Liver (tissue), 3 donors: ENCODE data around the gene MT1M.

ENCODE experiments used
- EGR1 ChIP-seq, 2 donors: IDR thresholded peaks; 2 replicates each; pipeline ENCODE4 v1.6.1; 2016 to 2018; ENCODE audit warnings: antibody characterized with exemption in 2 of 2, low read depth in 2 of 2
- MAX ChIP-seq: IDR thresholded peaks from 2 replicates; pipeline ENCODE4 v1.6.1; 2016; ENCODE audit warnings: antibody characterized with exemption
- REST ChIP-seq: IDR thresholded peaks from 2 replicates; pipeline ENCODE4 v1.6.1; 2016; ENCODE audit warnings: antibody characterized with exemption, mild to moderate bottlenecking
- RXRA ChIP-seq, 2 donors: IDR thresholded peaks; 2 replicates each; pipeline ENCODE4 v1.6.1; 2017 to 2018; ENCODE audit warnings: antibody characterized with exemption in 2 of 2, mild to moderate bottlenecking in 1 of 2
- SP1 ChIP-seq: IDR thresholded peaks from 2 replicates; pipeline ENCODE4 v1.6.1; 2018; ENCODE audit warnings: antibody characterized with exemption, mild to moderate bottlenecking
- TAF1 ChIP-seq: conservative IDR thresholded peaks from 2 replicates; pipeline ENCODE4 v1.6.1; 2016; ENCODE audit warnings: antibody characterized with exemption, mild to moderate bottlenecking
- YY1 ChIP-seq: IDR thresholded peaks from 2 replicates; pipeline ENCODE4 v1.6.1; 2016; ENCODE audit warnings: antibody characterized with exemption, mild to moderate bottlenecking
- TF ChIP-seq, protein P1 (sequence below): fragments of 150-350 bp; IDR thresholded peaks from 2 replicates; pipeline ENCODE4 v1.5.1; 2017; ENCODE audit warnings: improper control_type of control experiment, low read depth, low read length; ENCODE audit not compliant: missing input control
- donor health status: healthy.
- donor health status: healthy.

DNA sequence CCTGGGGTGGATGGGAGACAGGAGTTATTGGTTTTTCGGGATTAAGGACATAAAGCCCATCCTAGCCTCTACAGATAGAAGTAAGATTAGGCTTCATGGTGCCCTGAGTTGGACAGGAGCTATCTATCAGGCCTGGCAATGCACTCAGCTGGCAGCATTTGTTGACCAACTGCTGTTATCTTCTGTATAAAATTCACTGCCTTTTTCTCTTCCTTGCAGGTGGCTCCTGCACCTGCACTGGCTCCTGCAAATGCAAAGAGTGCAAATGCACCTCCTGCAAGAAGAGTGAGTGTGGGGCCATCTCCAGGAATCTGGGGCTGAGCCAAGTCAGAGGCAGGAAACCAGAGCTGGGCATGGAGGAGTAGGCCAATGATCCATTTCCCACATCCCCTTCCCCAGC is 6.6 kb downstream of the MT1M start:
- TF ChIP-seq, protein P1, sequence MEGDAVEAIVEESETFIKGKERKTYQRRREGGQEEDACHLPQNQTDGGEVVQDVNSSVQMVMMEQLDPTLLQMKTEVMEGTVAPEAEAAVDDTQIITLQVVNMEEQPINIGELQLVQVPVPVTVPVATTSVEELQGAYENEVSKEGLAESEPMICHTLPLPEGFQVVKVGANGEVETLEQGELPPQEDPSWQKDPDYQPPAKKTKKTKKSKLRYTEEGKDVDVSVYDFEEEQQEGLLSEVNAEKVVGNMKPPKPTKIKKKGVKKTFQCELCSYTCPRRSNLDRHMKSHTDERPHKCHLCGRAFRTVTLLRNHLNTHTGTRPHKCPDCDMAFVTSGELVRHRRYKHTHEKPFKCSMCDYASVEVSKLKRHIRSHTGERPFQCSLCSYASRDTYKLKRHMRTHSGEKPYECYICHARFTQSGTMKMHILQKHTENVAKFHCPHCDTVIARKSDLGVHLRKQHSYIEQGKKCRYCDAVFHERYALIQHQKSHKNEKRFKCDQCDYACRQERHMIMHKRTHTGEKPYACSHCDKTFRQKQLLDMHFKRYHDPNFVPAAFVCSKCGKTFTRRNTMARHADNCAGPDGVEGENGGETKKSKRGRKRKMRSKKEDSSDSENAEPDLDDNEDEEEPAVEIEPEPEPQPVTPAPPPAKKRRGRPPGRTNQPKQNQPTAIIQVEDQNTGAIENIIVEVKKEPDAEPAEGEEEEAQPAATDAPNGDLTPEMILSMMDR = no peak
- TF ChIP-seq REST (no peak), TAF1 (no peak), SP1 (no peak), EGR1 (IDR thresholded peaks at IDR 0.05; ENCODE audit: low read depth in 2 of 2) (no peak), MAX (no peak), YY1 (no peak), RXRA (IDR thresholded peaks at IDR 0.05) (peak; percentile 17 to 56)
